Keratinocyte (primary cell): ENCODE measurements around the gene PDIA6. TPM values are rescaled to one million over a fixed set of nuclear protein-coding genes. Genes with fewer than 3 reads are reported as not detected.

Experiments used
- DNase-seq: peaks from one replicate; pipeline ENCODE4 v3.0.0-alpha.2; 2011; ENCODE audit warnings: low read depth, missing footprints, low spot score
- FAIRE-seq: peaks from 2 replicates; lab custom pipeline; 2011; peaks lifted over from hg19 to GRCh38; lab: Jason Lieb, UNC
- H2AFZ ChIP-seq: 2 replicates; pipeline ENCODE4 v1.6.0; 2012; ENCODE audit warnings: low read length, control low read depth, inconsistent platforms; ENCODE audit not compliant: control insufficient read depth
- H3K27ac ChIP-seq: 2 replicates; pipeline ENCODE4 v1.5.1; 2011; ENCODE audit warnings: low read length; ENCODE audit not compliant: control insufficient read depth, insufficient read depth
- H3K27me3 ChIP-seq: 3 replicates; pipeline ENCODE4 v1.6.0; 2011; ENCODE audit warnings: low read length; ENCODE audit not compliant: control insufficient read depth, insufficient read depth; ENCODE audit errors: extremely low read depth
- H3K36me3 ChIP-seq, 2 experiments: 2 replicates in 1 of 2; 3 replicates in 1 of 2; pipeline ENCODE4 v1.5.1; 2011; ENCODE audit warnings: low read length in 2 of 2, mild to moderate bottlenecking in 1 of 2; ENCODE audit not compliant: control insufficient read depth in 2 of 2, insufficient read depth in 2 of 2; ENCODE audit errors: extremely low read depth in 1 of 2
- H3K4me1 ChIP-seq: 3 replicates; pipeline ENCODE4 v1.5.1; 2011; ENCODE audit warnings: low read length; ENCODE audit not compliant: control insufficient read depth, insufficient read depth; ENCODE audit errors: extremely low read depth
- H3K4me2 ChIP-seq: 3 replicates; pipeline ENCODE4 v1.6.0; 2011; ENCODE audit warnings: low read depth, low read length; ENCODE audit not compliant: control insufficient read depth, insufficient read depth; ENCODE audit errors: extremely low read depth
- H3K4me3 ChIP-seq, 3 experiments: fragments of 200-600 bp in 1 of 3; sonication (generic) in 1 of 3; 2 replicates in 2 of 3; 3 replicates in 1 of 3; pipeline ENCODE4 v1.5.1; 2011 to 2016; ENCODE audit warnings: low read length in 3 of 3, mild to moderate bottlenecking in 3 of 3, control low read depth in 2 of 3, inconsistent platforms in 1 of 3, low read depth in 1 of 3, mixed read lengths in 1 of 3, mixed run types in 1 of 3, moderate library complexity in 1 of 3; ENCODE audit not compliant: control insufficient read depth in 2 of 3, insufficient read depth in 2 of 3; ENCODE audit errors: extremely low read depth in 1 of 3
- H3K79me2 ChIP-seq: 2 replicates; pipeline ENCODE4 v1.6.0; 2012; ENCODE audit warnings: low read length; ENCODE audit not compliant: control insufficient read depth, insufficient read depth
- H3K9ac ChIP-seq: 3 replicates; pipeline ENCODE4 v1.6.0; 2011; ENCODE audit warnings: low read length; ENCODE audit not compliant: control insufficient read depth, insufficient read depth; ENCODE audit errors: extremely low read depth
- H3K9me1 ChIP-seq: 3 replicates; pipeline ENCODE4 v1.6.0; 2011; ENCODE audit warnings: low read length; ENCODE audit not compliant: control insufficient read depth, insufficient read depth; ENCODE audit errors: extremely low read depth
- H3K9me3 ChIP-seq: 2 replicates; pipeline ENCODE4 v1.5.1; 2012; ENCODE audit warnings: low read depth, low read length; ENCODE audit not compliant: control insufficient read depth
- H4K20me1 ChIP-seq: 3 replicates; pipeline ENCODE4 v1.6.0; 2011; ENCODE audit warnings: low read length; ENCODE audit not compliant: control insufficient read depth, insufficient read depth; ENCODE audit errors: extremely low read depth
- EZH2 ChIP-seq: IDR thresholded peaks from one replicate; pipeline ENCODE4 v1.6.1; 2012; ENCODE audit warnings: inconsistent platforms, mild to moderate bottlenecking, low read length, moderate library complexity
- dilution Hi-C: fragments of 300-500 bp; cut with MboI; formaldehyde crosslinking; loops from one replicate; pipeline ENCODE4 v1.7.0; 2020; ENCODE audit warnings: low sequenced_read_pairs; ENCODE audit not compliant: extremely low pct_ligation_motif_present
- polyA plus RNA-seq, 5 experiments: library from polyadenylated mRNA; depleted of rRNA in 3 of 5; stranded (reverse) in 3 of 5; stranded (forward) in 1 of 5; unstranded in 1 of 5; fragments of >200 nt; gene quantifications; 1 replicate in 1 of 5; 2 replicates in 3 of 5; 3 replicates in 1 of 5; pipeline versions ENCODE4 v1.2.1 to v1.2.3, GENCODE V29; 2011 to 2012; ENCODE audit warnings: missing spikeins in 2 of 5, low read depth in 1 of 5, low replicate concordance in 1 of 5
- TF ChIP-seq, protein P1 (sequence below), 3 experiments: IDR thresholded peaks in 1 of 3; conservative IDR thresholded peaks in 1 of 3; optimal IDR thresholded peaks in 1 of 3; 2 replicates in 2 of 3; 3 replicates in 1 of 3; pipeline versions ENCODE3 to v1.5.1; 2011; ENCODE audit warnings: low read length in 3 of 3, mild to moderate bottlenecking in 3 of 3, moderate library complexity in 2 of 3, control low read depth in 1 of 3, inconsistent platforms in 1 of 3; ENCODE audit not compliant: insufficient read depth in 2 of 3; ENCODE audit errors: extremely low read depth in 1 of 3

Gene PDIA6
- polyA plus RNA-seq, 1 donor (not counting 4 experiments of a cell fraction or from before 2014, with no cell fraction given) = 310 TPM

DNA sequence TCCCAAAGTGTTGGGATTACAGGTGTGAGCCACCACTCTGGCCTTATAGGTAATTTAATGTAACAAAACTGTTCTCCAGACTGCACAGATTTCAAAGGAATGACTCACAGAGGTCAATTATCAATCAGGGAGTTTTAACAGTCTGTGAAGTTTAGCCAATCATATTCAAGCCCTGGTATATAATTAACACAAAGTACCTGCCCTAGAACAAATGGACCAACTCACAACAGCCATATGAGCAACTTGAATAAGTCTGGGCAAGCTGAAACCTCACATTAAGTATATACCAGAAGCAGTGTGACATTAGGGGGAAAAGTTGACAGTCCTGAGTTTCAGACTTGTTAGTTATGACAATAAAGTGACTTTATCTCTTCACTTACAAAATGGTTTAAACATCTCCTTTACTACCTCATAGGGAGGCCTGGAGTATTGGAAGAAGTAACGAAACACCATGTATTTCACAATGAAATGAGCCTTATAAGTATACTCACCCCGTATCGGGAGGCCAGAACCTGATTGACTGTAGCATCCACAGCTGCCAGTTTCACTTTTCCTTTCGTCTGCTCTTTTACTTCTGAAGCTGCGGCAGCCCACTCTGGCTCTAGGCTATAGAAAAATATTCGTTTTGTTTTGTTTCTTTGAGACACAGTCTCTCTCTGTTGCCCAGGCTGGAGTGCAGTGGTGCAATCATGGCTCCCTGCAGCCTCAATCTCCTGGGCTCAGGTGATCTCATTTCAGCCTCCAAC lies 22.2 kb downstream of the PDIA6 start:
- Histone ChIP-seq H3K4me1 (no peaks in the 10 kb centered on the region), H3K9me3 (no peaks in the 10 kb centered on the region), H3K4me2 (no peak overlapping the region), H4K20me1 (peaks cover 2% of the 10 kb centered on the region), H3K27ac (no peak overlapping the region), H2AFZ (no peak overlapping the region), H3K36me3 (peaks cover 30 to 47% of the 10 kb centered on the region in 2 experiments), H3K9ac (no peak overlapping the region), H3K27me3 (no peaks in the 10 kb centered on the region), H3K79me2 (peaks cover 19% of the 10 kb centered on the region), H3K4me3 (no peak overlapping the region), H3K9me1 (no peaks in the 10 kb centered on the region)
- DNase-seq (no peak), FAIRE-seq (no peak)
- TF ChIP-seq EZH2 = no peak
- TF ChIP-seq, protein P1, sequence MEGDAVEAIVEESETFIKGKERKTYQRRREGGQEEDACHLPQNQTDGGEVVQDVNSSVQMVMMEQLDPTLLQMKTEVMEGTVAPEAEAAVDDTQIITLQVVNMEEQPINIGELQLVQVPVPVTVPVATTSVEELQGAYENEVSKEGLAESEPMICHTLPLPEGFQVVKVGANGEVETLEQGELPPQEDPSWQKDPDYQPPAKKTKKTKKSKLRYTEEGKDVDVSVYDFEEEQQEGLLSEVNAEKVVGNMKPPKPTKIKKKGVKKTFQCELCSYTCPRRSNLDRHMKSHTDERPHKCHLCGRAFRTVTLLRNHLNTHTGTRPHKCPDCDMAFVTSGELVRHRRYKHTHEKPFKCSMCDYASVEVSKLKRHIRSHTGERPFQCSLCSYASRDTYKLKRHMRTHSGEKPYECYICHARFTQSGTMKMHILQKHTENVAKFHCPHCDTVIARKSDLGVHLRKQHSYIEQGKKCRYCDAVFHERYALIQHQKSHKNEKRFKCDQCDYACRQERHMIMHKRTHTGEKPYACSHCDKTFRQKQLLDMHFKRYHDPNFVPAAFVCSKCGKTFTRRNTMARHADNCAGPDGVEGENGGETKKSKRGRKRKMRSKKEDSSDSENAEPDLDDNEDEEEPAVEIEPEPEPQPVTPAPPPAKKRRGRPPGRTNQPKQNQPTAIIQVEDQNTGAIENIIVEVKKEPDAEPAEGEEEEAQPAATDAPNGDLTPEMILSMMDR (optimal IDR thresholded peaks at IDR 0.05 in 1 of 3, IDR thresholded peaks at IDR 0.05 in 1 of 3, conservative IDR thresholded peaks at IDR 0.05 in 1 of 3; ENCODE audit: extremely low read depth in 1 of 3, insufficient read depth in 2 of 3, low read length in 3 of 3) = no peak
- dilution Hi-C loops = no loop called here

DNA sequence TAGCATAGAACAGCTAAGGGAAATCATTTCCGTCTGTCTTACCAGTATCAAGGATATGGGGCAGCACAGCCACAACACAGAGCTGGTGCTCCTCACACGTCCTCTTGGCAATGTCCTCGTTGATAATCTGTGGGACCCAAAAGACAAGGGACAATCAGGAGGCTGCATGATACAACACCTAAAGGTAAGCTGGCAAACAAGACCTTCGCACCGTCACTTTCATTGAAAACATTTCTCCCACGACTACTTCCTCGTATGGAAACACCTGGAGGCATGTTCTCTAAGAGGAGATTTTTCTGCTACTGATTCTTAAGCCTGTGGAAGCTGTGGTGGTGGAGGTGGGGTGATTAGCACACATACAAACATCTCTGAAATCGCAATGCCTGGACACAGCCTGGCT lies 23.7 kb downstream of the PDIA6 start:
- Histone ChIP-seq H3K9me3 (no peaks in the 10 kb centered on the region), H3K27me3 (no peaks in the 10 kb centered on the region), H3K4me1 (no peaks in the 10 kb centered on the region), H3K4me2 (no peak overlapping the region), H3K9me1 (no peaks in the 10 kb centered on the region), H2AFZ (no peak overlapping the region), H3K4me3 (no peak overlapping the region), H3K79me2 (peaks cover 10% of the 10 kb centered on the region), H3K27ac (no peak overlapping the region), H4K20me1 (peaks cover 5% of the 10 kb centered on the region), H3K9ac (no peak overlapping the region), H3K36me3 (peaks cover 36 to 45% of the 10 kb centered on the region in 2 experiments)
- no peak for DNase-seq
- FAIRE-seq = no peak
- TF ChIP-seq EZH2 = no peak
- TF ChIP-seq, protein P1 (optimal IDR thresholded peaks at IDR 0.05 in 1 of 3, IDR thresholded peaks at IDR 0.05 in 1 of 3, conservative IDR thresholded peaks at IDR 0.05 in 1 of 3; ENCODE audit: extremely low read depth in 1 of 3, insufficient read depth in 2 of 3, low read length in 3 of 3) = no peak
- dilution Hi-C loops = loop anchor here (10.0 kb wide), 1 partner anchor 84 kb away; no protein-coding TSS in a partner anchor
